Skeletal muscle tissue (tissue), 5 donors: ENCODE results near the gene CDH1. TPM values are rescaled to one million over a fixed set of nuclear protein-coding genes. Genes with fewer than 3 reads are reported as not detected.

ENCODE experiments used
- H3K27ac ChIP-seq: one replicate; pipeline ENCODE4 v1.7.0; 2013; ENCODE audit warnings: mild to moderate bottlenecking, low read depth, low read length, inconsistent platforms
- H3K27me3 ChIP-seq, 3 donors: one replicate each; pipeline ENCODE4 v1.7.0; 2013; ENCODE audit warnings: low read length in 3 of 3; ENCODE audit not compliant: control insufficient read depth in 3 of 3, insufficient read depth in 3 of 3
- H3K36me3 ChIP-seq, 3 donors: one replicate each; pipeline ENCODE4 v1.7.0; 2013; ENCODE audit warnings: low read length in 3 of 3; ENCODE audit not compliant: control insufficient read depth in 3 of 3, insufficient read depth in 3 of 3
- H3K4me1 ChIP-seq, 3 donors: one replicate each; pipeline ENCODE4 v1.7.0; 2013; ENCODE audit warnings: low read length in 3 of 3, mild to moderate bottlenecking in 3 of 3; ENCODE audit not compliant: control insufficient read depth in 3 of 3, insufficient read depth in 3 of 3
- H3K4me3 ChIP-seq, 3 donors: one replicate each; pipeline ENCODE4 v1.7.0; 2013; ENCODE audit warnings: low read length in 3 of 3
- H3K9ac ChIP-seq, 3 donors: one replicate each; pipeline ENCODE4 v1.7.0; 2013; ENCODE audit warnings: low read length in 3 of 3, mild to moderate bottlenecking in 3 of 3, moderate library complexity in 2 of 3, low read depth in 1 of 3
- H3K9me3 ChIP-seq, 3 donors: one replicate each; pipeline ENCODE4 v1.7.0; 2013; ENCODE audit warnings: low read length in 3 of 3; ENCODE audit not compliant: control insufficient read depth in 3 of 3
- small RNA-seq: library from RNA; depleted of rRNA; stranded (forward); fragments of <200 nt; gene quantifications from one replicate; pipeline ENCODE3, GENCODE V24; 2014
- total RNA-seq: library from RNA; depleted of rRNA; stranded (reverse); fragments of >200 nt; gene quantifications from one replicate; pipeline ENCODE4 v1.2.3, GENCODE V29; 2014
- donor health status: Osteomylitis.

The CDH1 gene
- total RNA-seq, 1 donor from 2014 or later = 3.7 TPM

DNA sequence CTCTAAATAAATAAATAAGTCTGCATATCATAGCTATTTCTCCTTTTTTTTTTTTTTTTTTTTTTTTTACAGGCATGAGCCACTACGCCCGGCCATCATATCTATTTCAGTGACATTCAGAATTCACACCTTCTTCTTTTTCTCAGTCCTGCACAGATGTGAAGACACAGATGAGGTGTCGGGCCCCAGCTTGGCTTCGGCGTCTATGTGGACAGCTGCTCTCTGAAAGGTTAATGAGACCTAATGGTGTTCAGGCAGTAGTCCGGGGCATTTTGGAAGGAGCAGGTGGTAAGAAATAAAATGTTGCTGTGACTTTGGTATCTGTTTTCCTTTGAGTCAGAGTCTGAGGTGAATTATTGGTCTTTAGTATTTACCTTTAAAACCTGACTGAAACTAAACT, 129.8 kb downstream of the CDH1 start:
- H3K9ac ChIP-seq = no peak overlapping the region
- H3K27me3 ChIP-seq = no peaks in the 10 kb centered on the region
- H3K9me3 ChIP-seq = no peaks in the 10 kb centered on the region
- no peaks in the 10 kb centered on the region for H3K4me1 ChIP-seq
- H3K27ac ChIP-seq = no peak overlapping the region
- peaks cover 5 to 17% (median 12%) of the 10 kb centered on the region in 3 donors for H3K36me3 ChIP-seq
- no peak overlapping the region for H3K4me3 ChIP-seq

GRCh38 chr16:68869492-68870088, 132.5 kb downstream of the CDH1 start:
- H3K4me3 ChIP-seq = no peak overlapping the region
- H3K27me3 ChIP-seq = no peaks in the 10 kb centered on the region
- H3K9ac ChIP-seq = no peak overlapping the region
- no peaks in the 10 kb centered on the region for H3K4me1 ChIP-seq
- no peak overlapping the region for H3K27ac ChIP-seq
- H3K9me3 ChIP-seq = no peaks in the 10 kb centered on the region
- H3K36me3 ChIP-seq = peaks cover 0 to 9% (median 2%) of the 10 kb centered on the region in 3 donors

GRCh38 chr16:68873635-68874471, 136.8 kb downstream of the CDH1 start:
- no peak overlapping the region for H3K9ac ChIP-seq
- H3K36me3 ChIP-seq = peaks cover 2 to 16% (median 13%) of the 10 kb centered on the region in 3 donors
- H3K4me3 ChIP-seq = no peak overlapping the region
- no peaks in the 10 kb centered on the region for H3K27me3 ChIP-seq
- no peaks in the 10 kb centered on the region for H3K9me3 ChIP-seq
- no peaks in the 10 kb centered on the region for H3K4me1 ChIP-seq
- H3K27ac ChIP-seq = no peak overlapping the region

- Histone ChIP-seq H3K27ac (no peak overlapping the region), H3K27me3 (no peaks in the 10 kb centered on the region), H3K9me3 (no peaks in the 10 kb centered on the region), H3K4me1 (no peaks in the 10 kb centered on the region), H3K4me3 (no peak overlapping the region), H3K9ac (no peak overlapping the region), H3K36me3 (peaks cover 2 to 22% (median 19%) of the 10 kb centered on the region in 3 donors)
Observed at GRCh38 chr16:68875871-68876270, 138.8 kb downstream of the CDH1 start.

DNA sequence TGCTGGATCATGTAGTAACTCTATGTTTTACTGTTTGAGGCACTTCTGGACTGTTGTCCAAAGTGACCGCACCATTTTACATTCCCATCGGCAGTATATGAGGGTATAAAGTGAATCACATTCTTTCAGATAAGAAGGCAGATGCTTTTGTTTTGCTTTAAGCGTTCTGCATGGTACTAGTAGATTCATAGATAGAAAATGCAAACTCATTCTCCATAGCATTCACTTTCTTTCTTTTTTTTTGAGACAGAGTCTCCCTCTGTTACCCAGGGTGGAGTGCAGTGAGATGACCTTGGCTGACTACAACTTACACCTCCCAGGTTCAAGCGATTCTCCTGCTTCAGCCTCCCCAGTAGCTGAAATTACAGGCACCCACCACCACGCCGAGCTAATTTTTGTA, 146.6 kb downstream of the CDH1 start:
- no peak overlapping the region for H3K9ac ChIP-seq
- no peaks in the 10 kb centered on the region for H3K27me3 ChIP-seq
- H3K4me3 ChIP-seq = no peak overlapping the region
- H3K27ac ChIP-seq = no peak overlapping the region
- no peaks in the 10 kb centered on the region for H3K9me3 ChIP-seq
- H3K4me1 ChIP-seq = no peaks in the 10 kb centered on the region
- peaks cover 0 to 14% (median 8%) of the 10 kb centered on the region in 3 donors for H3K36me3 ChIP-seq

DNA sequence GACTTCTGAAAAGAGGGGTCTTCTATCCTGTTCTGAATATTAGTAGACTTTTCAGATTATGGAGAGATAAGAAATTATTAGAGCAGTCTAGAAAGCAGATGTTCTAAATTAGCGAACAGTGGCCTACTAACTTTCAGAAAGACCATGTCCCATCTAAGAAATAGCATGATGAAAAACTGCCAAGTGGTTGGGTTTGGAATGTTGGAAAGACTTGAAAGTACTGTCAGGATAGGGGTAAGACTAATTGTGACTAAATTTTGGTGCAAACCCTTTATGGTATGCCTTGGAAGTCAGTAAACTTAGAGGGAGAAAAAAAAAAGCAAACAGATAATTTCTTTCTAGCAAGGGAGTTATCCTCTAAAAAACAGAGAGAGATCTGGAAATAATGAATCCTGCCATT, 147.3 kb downstream of the CDH1 start:
- Histone ChIP-seq H3K9me3 (no peaks in the 10 kb centered on the region), H3K36me3 (peaks cover 0 to 14% (median 6%) of the 10 kb centered on the region in 3 donors), H3K9ac (no peak overlapping the region), H3K27me3 (no peaks in the 10 kb centered on the region), H3K27ac (no peak overlapping the region), H3K4me1 (no peaks in the 10 kb centered on the region), H3K4me3 (no peak overlapping the region)

Small RNAs within 50 kb of the gene (small RNA-seq; reads per million reads assigned to genes)
- gene RNA5SP429 = not detected

Other genes with a start within 250 kb of the CDH1 start
- gene ZFP90, start 198.0 kb upstream of the CDH1 start, total RNA-seq = 19.3 TPM
- gene CDH3, start 92.0 kb upstream of the CDH1 start, total RNA-seq = not detected
- gene TANGO6, start 106.2 kb downstream of the CDH1 start, total RNA-seq = 12.5 TPM